Fibroblast of pulmonary artery (primary cell): ENCODE results near the gene TTLL11.
"Not testable (repeated sequence)": the region's sequence is repeated elsewhere in the genome, so short reads cannot be mapped to it uniquely, and the experiment has no call there.

ENCODE experiments used
- DNase-seq: peaks from one replicate; pipeline ENCODE4 v3.0.0-alpha.2; 2010; ENCODE audit warnings: low read depth
- H3K4me3 ChIP-seq: replicated peaks from 2 replicates; pipeline ENCODE4 v1.5.1; 2011; ENCODE audit warnings: low read depth, mild to moderate bottlenecking, control low read depth, low read length, moderate library complexity
- CTCF ChIP-seq: IDR thresholded peaks from 2 replicates; pipeline ENCODE4 v1.5.1; 2011; ENCODE audit warnings: mild to moderate bottlenecking, control low read depth, low read length, inconsistent platforms; ENCODE audit errors: missing control alignments

Gene TTLL11

GRCh38 chr9:122001491-122002201 lies 91.5 kb downstream of the TTLL11 start:
- no peak for TF ChIP-seq CTCF
- no peak overlapping the region for H3K4me3 ChIP-seq
- DNase-seq, result peak; percentile 21

GRCh38 chr9:122000526-122000925 lies 92.6 kb downstream of the TTLL11 start:
- not testable (repeated sequence) for DNase-seq, H3K4me3 ChIP-seq

GRCh38 chr9:121999556-121999955 lies 93.6 kb downstream of the TTLL11 start:
- H3K4me3 ChIP-seq, result no peak overlapping the region
- no peak for TF ChIP-seq CTCF
- DNase-seq, result no peak

- no peak for TF ChIP-seq CTCF
- DNase-seq, result no peak
- H3K4me3 ChIP-seq, result no peak overlapping the region
Observed at GRCh38 chr9:121998513-121999049, 94.5 kb downstream of the TTLL11 start.

GRCh38 chr9:121997791-121998190 lies 95.3 kb downstream of the TTLL11 start:
- DNase-seq, result peak; percentile 61
- TF ChIP-seq CTCF, result no peak

GRCh38 chr9:121996783-121997182 lies 96.3 kb downstream of the TTLL11 start:
- DNase-seq, result no peak
- TF ChIP-seq CTCF, result no peak
- no peak overlapping the region for H3K4me3 ChIP-seq

More at GRCh38 chr9:121997791-121998190, 95.3 kb downstream of the TTLL11 start:
- no peak overlapping the region for H3K4me3 ChIP-seq

GRCh38 chr9:121995997-121996396 lies 97.1 kb downstream of the TTLL11 start:
- no peak overlapping the region for H3K4me3 ChIP-seq
- DNase-seq, result no peak
- TF ChIP-seq CTCF, result no peak
